Endothelial cell of umbilical vein (primary cell): ENCODE data around the gene H3-3A. TPM values are rescaled to one million over a fixed set of nuclear protein-coding genes. Genes with fewer than 3 reads are reported as not detected.

ENCODE experiments used
- BruUV-seq: library from RNA; stranded (reverse); fragments of 400-500 nt; replicated peaks from 2 replicates; lab custom pipeline; 2021; lab: Mats Ljungman, UMichigan
- CTCF ChIA-PET: fragments of 300-600, 350-600 bp; sonication (Branson Sonifier 250); formaldehyde crosslinking; loops from one replicate; lab custom pipeline; 2021; ENCODE audit warnings: antibody characterized with exemption, inconsistent platforms; lab: Charles Lee
- POLR2A ChIA-PET: fragments of 300-600, 350-600 bp; sonication (Branson Sonifier 250); formaldehyde crosslinking; loops from one replicate; lab custom pipeline; 2021; ENCODE audit warnings: antibody characterized with exemption, inconsistent platforms; lab: Charles Lee
- DNase-seq: peaks from one replicate; pipeline ENCODE4 v3.0.0-alpha.2; 2011; ENCODE audit warnings: low read depth, low spot score
- FAIRE-seq: peaks from 2 replicates; lab custom pipeline; 2011; peaks lifted over from hg19 to GRCh38; lab: Jason Lieb, UNC
- H2AFZ ChIP-seq: 2 replicates; pipeline ENCODE4 v1.6.0; 2012; ENCODE audit warnings: low read depth, low read length, control low read depth, inconsistent platforms
- H3K27ac ChIP-seq: 2 replicates; pipeline ENCODE4 v1.5.1; 2011; ENCODE audit warnings: low read depth, mild to moderate bottlenecking, control low read depth, low read length, moderate library complexity; ENCODE audit not compliant: insufficient read depth
- H3K27me3 ChIP-seq, 2 experiments: 2 replicates each; pipeline versions ENCODE4 v1.6.0 to v1.6.1; 2011; ENCODE audit warnings: low read length in 2 of 2, mixed read lengths in 1 of 2; ENCODE audit not compliant: control insufficient read depth in 2 of 2, insufficient read depth in 2 of 2
- H3K36me3 ChIP-seq, 2 experiments: 2 replicates in 1 of 2; 3 replicates in 1 of 2; pipeline ENCODE4 v1.5.1; 2011; ENCODE audit warnings: low read length in 2 of 2, mild to moderate bottlenecking in 1 of 2, moderate library complexity in 1 of 2; ENCODE audit not compliant: control insufficient read depth in 2 of 2, insufficient read depth in 2 of 2; ENCODE audit errors: extremely low read depth in 1 of 2
- H3K4me1 ChIP-seq: 3 replicates; pipeline ENCODE4 v1.5.1; 2011; ENCODE audit warnings: mild to moderate bottlenecking, low read length; ENCODE audit not compliant: control insufficient read depth, insufficient read depth; ENCODE audit errors: extremely low read depth
- H3K4me2 ChIP-seq: 2 replicates; pipeline ENCODE4 v1.6.1; 2011; ENCODE audit warnings: low read length, control low read depth, mixed read lengths; ENCODE audit not compliant: insufficient read depth
- H3K4me3 ChIP-seq, 3 experiments: fragments of 200-600 bp in 1 of 3; sonication (generic), shearing (Covaris generic) in 1 of 3; replicated peaks in 1 of 3; 2 replicates each; pipeline ENCODE4 v1.5.1; 2011 to 2016; ENCODE audit warnings: control low read depth in 3 of 3, low read length in 3 of 3, mild to moderate bottlenecking in 2 of 3, inconsistent platforms in 1 of 3, low read depth in 1 of 3, moderate library complexity in 1 of 3; ENCODE audit not compliant: insufficient read depth in 1 of 3
- H3K79me2 ChIP-seq: 2 replicates; pipeline ENCODE4 v1.6.0; 2012; ENCODE audit warnings: low read length, inconsistent platforms; ENCODE audit not compliant: control insufficient read depth, insufficient read depth
- H3K9ac ChIP-seq: replicated peaks from 2 replicates; pipeline ENCODE3; 2011; ENCODE audit warnings: low read length, control low read depth; ENCODE audit not compliant: insufficient read depth; ENCODE audit errors: extremely low read depth
- H3K9me1 ChIP-seq: replicated peaks from 3 replicates; pipeline ENCODE4 v1.6.0; 2011; ENCODE audit warnings: mild to moderate bottlenecking, low read length; ENCODE audit not compliant: control insufficient read depth, insufficient read depth; ENCODE audit errors: extremely low read depth
- H3K9me3 ChIP-seq: replicated peaks from 2 replicates; pipeline ENCODE4 v1.5.1; 2012; ENCODE audit warnings: low read length, inconsistent platforms; ENCODE audit not compliant: control insufficient read depth, insufficient read depth
- H4K20me1 ChIP-seq: replicated peaks from 2 replicates; pipeline ENCODE3; 2011; ENCODE audit warnings: mild to moderate bottlenecking, low read length; ENCODE audit not compliant: control insufficient read depth, insufficient read depth; ENCODE audit errors: extremely low read depth
- EZH2 ChIP-seq: IDR thresholded peaks from 2 replicates; pipeline ENCODE4 v1.6.1; 2012; ENCODE audit warnings: borderline replicate concordance, low read depth, mild to moderate bottlenecking, moderate library complexity, low read length, inconsistent platforms; ENCODE audit not compliant: severe bottlenecking
- FOS ChIP-seq: IDR thresholded peaks from 2 replicates; pipeline ENCODE4 v1.6.1; 2011; ENCODE audit warnings: mild to moderate bottlenecking, low read length, moderate library complexity, borderline replicate concordance; ENCODE audit not compliant: insufficient read depth
- GATA2 ChIP-seq: IDR thresholded peaks from 2 replicates; pipeline ENCODE4 v1.7.0; 2011; ENCODE audit warnings: low read depth, mild to moderate bottlenecking, moderate library complexity, mixed read lengths, low read length; ENCODE audit not compliant: insufficient read length, insufficient read depth
- JUN ChIP-seq: IDR thresholded peaks from 2 replicates; pipeline ENCODE4 v1.6.1; 2011; ENCODE audit warnings: borderline replicate concordance, low read depth; ENCODE audit not compliant: insufficient read length, insufficient read depth
- MYC ChIP-seq: IDR thresholded peaks from one replicate; pipeline ENCODE4 v1.6.1; 2011; ENCODE audit warnings: mild to moderate bottlenecking, low read depth, low read length
- POLR2A ChIP-seq: IDR thresholded peaks from 2 replicates; pipeline ENCODE4 v1.6.1; 2012; ENCODE audit warnings: low read depth, mild to moderate bottlenecking, control low read depth, low read length
- POLR2AphosphoS5 ChIP-seq: IDR thresholded peaks from 2 replicates; pipeline ENCODE4 v1.6.1; 2012; ENCODE audit warnings: low read depth, mild to moderate bottlenecking, control low read depth, low read length, moderate library complexity; ENCODE audit not compliant: insufficient read depth
- dilution Hi-C: fragments of 300-500 bp; cut with MboI; formaldehyde crosslinking; loops from one replicate; pipeline ENCODE4 v1.15.0; 2019; ENCODE audit warnings: low sequenced_read_pairs; ENCODE audit not compliant: extremely low pct_ligation_motif_present
- intact Hi-C: fragments of 100-400 bp; cut with micrococcal nuclease; formaldehyde crosslinking; loops from one replicate; pipeline ENCODE4 v1.10.0; 2022
- polyA plus RNA-seq, 4 experiments: library from polyadenylated mRNA; depleted of rRNA in 3 of 4; stranded (reverse) in 3 of 4; unstranded in 1 of 4; fragments of >200 nt; gene quantifications; 2 replicates each; pipeline versions ENCODE4 v1.2.1 to v1.2.3, GENCODE V29; 2011 to 2012; ENCODE audit warnings: missing spikeins in 1 of 4
- total RNA-seq: library from RNA; stranded (reverse); gene quantifications from 2 replicates; pipeline ENCODE4 v1.2.3, GENCODE V29; 2021
- TF ChIP-seq, protein P1 (sequence below): IDR thresholded peaks from 2 replicates; pipeline ENCODE4 v1.6.1; 2011; ENCODE audit not compliant: insufficient read depth, insufficient read length
- TF ChIP-seq, protein P2 (sequence below), 2 donors: IDR thresholded peaks; 1 replicate in 1 of 2; 2 replicates in 1 of 2; pipeline ENCODE4 v1.5.1; 2011; ENCODE audit warnings: low read length in 2 of 2, mild to moderate bottlenecking in 2 of 2, moderate library complexity in 2 of 2, control low read depth in 1 of 2, inconsistent platforms in 1 of 2, low read depth in 1 of 2; ENCODE audit not compliant: insufficient read depth in 1 of 2; ENCODE audit errors: extremely low read depth in 1 of 2

The H3-3A gene
- total and polyA plus RNA-seq, 2 donors (not counting 3 experiments of a cell fraction or from before 2014, with no cell fraction given): 426 to 477 TPM

DNA sequence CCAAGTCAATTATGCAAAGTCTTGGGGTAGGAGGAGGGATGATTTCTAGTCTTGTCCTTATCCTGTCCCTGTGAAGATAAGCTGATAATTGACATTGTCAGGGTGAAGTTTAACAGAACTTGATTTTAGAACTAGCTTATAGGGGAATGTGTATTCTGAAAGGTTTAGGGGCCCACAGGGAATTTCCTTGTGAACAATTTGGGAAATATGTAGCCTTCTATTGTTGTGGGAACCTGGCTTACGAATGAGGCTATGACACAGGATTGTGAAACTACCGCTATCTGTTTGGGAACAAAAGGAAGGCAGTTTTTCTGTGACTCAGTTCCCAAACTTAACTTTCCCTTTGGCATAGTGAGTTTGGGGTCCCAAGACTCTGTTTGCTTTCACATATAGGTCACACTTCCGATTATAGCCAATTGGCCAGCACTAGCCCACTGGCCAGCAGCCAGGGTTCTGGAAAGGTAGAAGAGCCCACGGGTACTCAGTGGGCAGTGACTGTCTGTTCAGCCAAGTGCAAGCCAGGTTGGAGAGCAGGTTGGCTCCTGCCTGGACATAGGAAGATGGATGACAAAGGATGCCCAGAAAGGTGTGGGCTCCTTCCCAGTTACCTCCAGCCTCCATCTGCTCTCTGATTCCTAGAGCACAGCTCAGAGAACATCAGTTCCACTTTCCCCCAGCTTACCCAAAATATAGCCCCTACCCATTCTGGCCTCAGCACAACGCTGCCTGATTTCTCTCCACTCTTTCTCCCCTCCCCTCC lies 35.5 kb downstream of the H3-3A start:
- BruUV-seq: no TSS peak
- H3K79me2 ChIP-seq: no peaks in the 10 kb centered on the region
- dilution Hi-C loops: no loop called here
- H2AFZ ChIP-seq: no peak overlapping the region
- H3K9me3 ChIP-seq: no peaks in the 10 kb centered on the region
- H4K20me1 ChIP-seq: no peaks in the 10 kb centered on the region
- no peak for TF ChIP-seq EZH2
- TF ChIP-seq POLR2A: no peak
- TF ChIP-seq, protein P1, sequence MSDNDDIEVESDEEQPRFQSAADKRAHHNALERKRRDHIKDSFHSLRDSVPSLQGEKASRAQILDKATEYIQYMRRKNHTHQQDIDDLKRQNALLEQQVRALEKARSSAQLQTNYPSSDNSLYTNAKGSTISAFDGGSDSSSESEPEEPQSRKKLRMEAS: no peak
- CTCF ChIA-PET: interaction anchor here (0.6 to 7.5 kb wide), 5 partner anchors 15 to 32 kb away, joined by 3 to 43 read pairs (median 3); no protein-coding TSS in a partner anchor
- POLR2A ChIA-PET: interaction anchor here (1.3 to 1.5 kb wide), 2 partner anchors 36 kb away, joined by 4 read pairs; partner anchors contain the start of gene H3-3A
- no peaks in the 10 kb centered on the region for H3K36me3 ChIP-seq
- DNase-seq (no peak), FAIRE-seq (no peak)
- H3K4me3 ChIP-seq: no peak overlapping the region
- peaks cover 8 to 10% of the 10 kb centered on the region in 2 experiments for H3K27me3 ChIP-seq
- peaks cover 10% of the 10 kb centered on the region for H3K4me1 ChIP-seq
- no peak overlapping the region for H3K4me2 ChIP-seq
- no peak overlapping the region for H3K9ac ChIP-seq
- H3K27ac ChIP-seq: no peak overlapping the region
- no peaks in the 10 kb centered on the region for H3K9me1 ChIP-seq
- intact Hi-C loops: no loop called here

DNA sequence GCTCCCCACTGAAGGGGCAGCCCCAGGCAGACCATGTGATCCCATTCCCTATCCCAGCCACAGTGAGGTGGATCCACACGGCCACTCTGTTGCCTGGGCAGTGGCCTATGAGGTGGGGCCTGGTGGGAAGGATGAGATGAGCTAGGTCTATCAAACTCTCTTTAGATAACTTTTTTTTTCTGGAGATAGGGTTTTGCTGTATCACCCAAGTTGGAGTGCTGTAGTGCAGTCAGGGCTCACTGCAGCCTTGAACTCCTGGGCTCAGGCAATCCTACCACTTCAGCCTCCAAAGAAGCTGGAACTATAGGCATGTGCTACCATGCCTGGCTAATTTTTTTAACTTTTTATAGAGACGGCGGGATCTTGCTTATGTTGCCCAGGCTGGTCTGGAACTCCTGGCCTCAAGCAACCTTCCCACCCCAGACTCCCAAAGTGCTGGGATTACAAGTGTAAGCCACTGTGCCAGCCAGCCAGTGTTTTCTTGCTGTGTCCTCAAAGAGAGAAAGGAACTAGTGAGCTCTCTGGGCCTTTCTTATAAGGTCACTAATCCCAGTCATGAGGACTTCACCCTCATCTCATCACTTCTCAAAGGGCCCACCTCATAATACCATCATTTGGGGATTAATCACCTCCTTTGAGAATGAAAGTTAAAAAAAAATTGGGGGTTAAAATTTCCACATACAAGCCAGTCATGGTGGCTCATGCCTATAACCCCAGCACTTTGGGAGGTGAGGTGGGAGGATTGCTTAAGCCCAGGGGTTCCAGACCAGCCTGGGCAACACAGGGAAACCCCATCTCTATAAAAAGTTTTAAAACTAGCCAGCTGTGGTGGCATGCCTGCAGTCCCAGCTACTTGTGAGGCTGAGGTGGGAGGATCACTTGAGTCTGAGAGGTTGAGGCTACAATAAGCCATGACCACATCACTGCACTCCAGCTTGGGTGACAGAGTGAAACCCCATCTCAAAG lies 36.6 kb downstream of the H3-3A start:
- no TSS peak for BruUV-seq
- dilution Hi-C loops: no loop called here
- TF ChIP-seq MYC (no peak), POLR2AphosphoS5 (no peak), EZH2 (no peak), GATA2 (no peak), JUN (no peak), FOS (no peak), POLR2A (no peak)
- TF ChIP-seq, protein P1: no peak
- TF ChIP-seq, protein P2, sequence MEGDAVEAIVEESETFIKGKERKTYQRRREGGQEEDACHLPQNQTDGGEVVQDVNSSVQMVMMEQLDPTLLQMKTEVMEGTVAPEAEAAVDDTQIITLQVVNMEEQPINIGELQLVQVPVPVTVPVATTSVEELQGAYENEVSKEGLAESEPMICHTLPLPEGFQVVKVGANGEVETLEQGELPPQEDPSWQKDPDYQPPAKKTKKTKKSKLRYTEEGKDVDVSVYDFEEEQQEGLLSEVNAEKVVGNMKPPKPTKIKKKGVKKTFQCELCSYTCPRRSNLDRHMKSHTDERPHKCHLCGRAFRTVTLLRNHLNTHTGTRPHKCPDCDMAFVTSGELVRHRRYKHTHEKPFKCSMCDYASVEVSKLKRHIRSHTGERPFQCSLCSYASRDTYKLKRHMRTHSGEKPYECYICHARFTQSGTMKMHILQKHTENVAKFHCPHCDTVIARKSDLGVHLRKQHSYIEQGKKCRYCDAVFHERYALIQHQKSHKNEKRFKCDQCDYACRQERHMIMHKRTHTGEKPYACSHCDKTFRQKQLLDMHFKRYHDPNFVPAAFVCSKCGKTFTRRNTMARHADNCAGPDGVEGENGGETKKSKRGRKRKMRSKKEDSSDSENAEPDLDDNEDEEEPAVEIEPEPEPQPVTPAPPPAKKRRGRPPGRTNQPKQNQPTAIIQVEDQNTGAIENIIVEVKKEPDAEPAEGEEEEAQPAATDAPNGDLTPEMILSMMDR (IDR thresholded peaks at IDR 0.05; ENCODE audit: extremely low read depth in 1 of 2, insufficient read depth in 1 of 2, low read depth in 1 of 2, low read length in 2 of 2): no peak
- Histone ChIP-seq H4K20me1 (no peaks in the 10 kb centered on the region), H3K4me1 (peaks cover 10% of the 10 kb centered on the region), H3K9me1 (no peaks in the 10 kb centered on the region), H3K27me3 (peaks cover 8 to 9% of the 10 kb centered on the region in 2 experiments), H3K79me2 (no peaks in the 10 kb centered on the region), H3K9ac (no peak overlapping the region), H3K27ac (no peak overlapping the region), H2AFZ (no peak overlapping the region), H3K36me3 (no peaks in the 10 kb centered on the region), H3K4me2 (no peak overlapping the region), H3K9me3 (no peaks in the 10 kb centered on the region), H3K4me3 (no peak overlapping the region)
- intact Hi-C loops: no loop called here
- DNase-seq (no peak), FAIRE-seq (no peak)
- ChIA-PET POLR2A (interaction anchor here (1.3 kb wide), 1 partner anchor 37 kb away, joined by 4 read pairs; the partner anchor contains the start of gene H3-3A), CTCF (interaction anchor here (0.6 to 7.5 kb wide), 3 partner anchors 22 to 33 kb away, joined by 3 to 43 read pairs (median 3); no protein-coding TSS in a partner anchor)
